Muscle of leg (tissue), 11 donors: ENCODE measurements around the gene IGLL5. TPM values are rescaled to one million over a fixed set of nuclear protein-coding genes. Genes with fewer than 3 reads are reported as not detected.

Experiments
- DNase-seq: peaks from one replicate; pipeline ENCODE4 v3.0.0; 2013
- H3K27ac ChIP-seq: one replicate; pipeline ENCODE4 v1.5.1; 2013; ENCODE audit warnings: mild to moderate bottlenecking, low read length, control low read depth
- H3K27me3 ChIP-seq: one replicate; pipeline ENCODE4 v1.6.1; 2013; ENCODE audit warnings: low read length; ENCODE audit not compliant: control insufficient read depth, insufficient read depth
- H3K36me3 ChIP-seq: one replicate; pipeline ENCODE4 v1.6.1; 2013; ENCODE audit warnings: low read length; ENCODE audit not compliant: control insufficient read depth, insufficient read depth
- H3K4me1 ChIP-seq: one replicate; pipeline ENCODE4 v1.6.1; 2013; ENCODE audit warnings: low read length; ENCODE audit not compliant: control insufficient read depth, insufficient read depth
- H3K4me3 ChIP-seq: one replicate; pipeline ENCODE4 v1.5.1; 2013; ENCODE audit warnings: low read length, control low read depth
- H3K9me3 ChIP-seq: replicated peaks from 2 replicates; pipeline ENCODE4 v1.6.1; 2013; ENCODE audit warnings: low read depth, low read length; ENCODE audit not compliant: control insufficient read depth
- WGBS: methylation state at CpG from one replicate; pipeline ENCODE4 v1.1.5; 2013; ENCODE audit warnings: missing lambda C conversion rate; ENCODE audit not compliant: insufficient coverage; 5-methylcytosine and 5-hydroxymethylcytosine counted together
- polyA plus RNA-seq, 8 donors: library from polyadenylated mRNA; unstranded; fragments of 120-200 nt; gene quantifications; one replicate each; pipeline versions ENCODE4 v1.2.1 to v1.2.3, GENCODE V29; 2013; ENCODE audit warnings: inconsistent platforms in 1 of 8, low replicate concordance in 1 of 8; ENCODE audit not compliant: insufficient read length in 8 of 8, insufficient read depth in 1 of 8
- total RNA-seq: library from RNA; stranded (reverse); fragments of 120-200 nt; gene quantifications from one replicate; pipeline ENCODE4 v1.2.4, GENCODE V29; 2013

The IGLL5 gene
- total and polyA plus RNA-seq, 9 donors: 0.13 to 0.57 (median 0.30) TPM; not detected in 4

- no peak overlapping the region for H3K4me3 ChIP-seq
- no peak for DNase-seq
- WGBS: 69% methylated on average over 2 of the region's 6 CpGs
Measured at GRCh38 chr22:22908941-22909604, 21.5 kb downstream of the IGLL5 start.

GRCh38 chr22:22909605-22910271 is 22.1 kb downstream of the IGLL5 start:
- H3K9me3 ChIP-seq: no peaks in the 10 kb centered on the region
- H3K36me3 ChIP-seq: no peaks in the 10 kb centered on the region
- peaks cover 10% of the 10 kb centered on the region for H3K27me3 ChIP-seq
- no peak overlapping the region for H3K27ac ChIP-seq
- WGBS: 53% methylated on average over 4 of the region's 7 CpGs
- H3K4me1 ChIP-seq: peaks cover 16% of the 10 kb centered on the region
- no peak for DNase-seq
- H3K4me3 ChIP-seq: no peak overlapping the region

More at GRCh38 chr22:22908941-22909604, 21.5 kb downstream of the IGLL5 start:
- Histone ChIP-seq H3K27ac (no peak overlapping the region), H3K4me1 (peaks cover 12% of the 10 kb centered on the region), H3K36me3 (no peaks in the 10 kb centered on the region), H3K27me3 (peaks cover 10% of the 10 kb centered on the region), H3K9me3 (no peaks in the 10 kb centered on the region)

- H3K9me3 ChIP-seq: no peaks in the 10 kb centered on the region
- no peaks in the 10 kb centered on the region for H3K36me3 ChIP-seq
- no peak overlapping the region for H3K4me3 ChIP-seq
- 81% methylated on average over 10 of the region's 15 CpGs for WGBS
- H3K4me1 ChIP-seq: peaks cover 13% of the 10 kb centered on the region
- H3K27ac ChIP-seq: no peak overlapping the region
- peaks cover 10% of the 10 kb centered on the region for H3K27me3 ChIP-seq
- no peak for DNase-seq
Measured at GRCh38 chr22:22910272-22911240, 22.9 kb downstream of the IGLL5 start.

GRCh38 chr22:22911327-22912134 is 23.9 kb downstream of the IGLL5 start:
- H3K9me3 ChIP-seq: no peaks in the 10 kb centered on the region
- no peak overlapping the region for H3K27ac ChIP-seq
- peaks cover 10% of the 10 kb centered on the region for H3K27me3 ChIP-seq
- H3K4me1 ChIP-seq: peaks cover 13% of the 10 kb centered on the region
- DNase-seq: no peak
- H3K36me3 ChIP-seq: no peaks in the 10 kb centered on the region
- WGBS: 80% methylated on average over 13 of the region's 15 CpGs
- H3K4me3 ChIP-seq: no peak overlapping the region

GRCh38 chr22:22912135-22912987 is 24.7 kb downstream of the IGLL5 start:
- WGBS: 66% methylated on average over 4 of the region's 8 CpGs
- peaks cover 13% of the 10 kb centered on the region for H3K4me1 ChIP-seq
- DNase-seq: no peak
- H3K36me3 ChIP-seq: no peaks in the 10 kb centered on the region
- no peaks in the 10 kb centered on the region for H3K9me3 ChIP-seq
- H3K4me3 ChIP-seq: no peak overlapping the region
- peaks cover 10% of the 10 kb centered on the region for H3K27me3 ChIP-seq
- H3K27ac ChIP-seq: no peak overlapping the region

GRCh38 chr22:22912988-22913253 is 25.3 kb downstream of the IGLL5 start:
- 84% methylated on average over 4 of the region's 7 CpGs for WGBS
- Histone ChIP-seq H3K27me3 (peaks cover 8% of the 10 kb centered on the region), H3K4me3 (no peak overlapping the region)

GRCh38 chr22:22913989-22914388 is 26.4 kb downstream of the IGLL5 start:
- H3K4me1 ChIP-seq: peaks cover 13% of the 10 kb centered on the region
- no peak overlapping the region for H3K27ac ChIP-seq
- peak; percentile 12 for DNase-seq
- WGBS: no CpG with 5 or more reads among the region's 5 CpGs
- no peak overlapping the region for H3K4me3 ChIP-seq
- no peaks in the 10 kb centered on the region for H3K9me3 ChIP-seq
- no peaks in the 10 kb centered on the region for H3K36me3 ChIP-seq
- peaks cover 10% of the 10 kb centered on the region for H3K27me3 ChIP-seq

More at GRCh38 chr22:22912988-22913253, 25.3 kb downstream of the IGLL5 start:
- DNase-seq: no peak
- Histone ChIP-seq H3K9me3 (no peaks in the 10 kb centered on the region), H3K4me1 (peaks cover 13% of the 10 kb centered on the region), H3K36me3 (no peaks in the 10 kb centered on the region), H3K27ac (no peak overlapping the region)

GRCh38 chr22:22914726-22915669 is 27.4 kb downstream of the IGLL5 start:
- H3K4me3 ChIP-seq: no peak overlapping the region
- H3K27me3 ChIP-seq: peaks cover 5% of the 10 kb centered on the region
- H3K4me1 ChIP-seq: peaks cover 13% of the 10 kb centered on the region
- no peak overlapping the region for H3K27ac ChIP-seq
- H3K36me3 ChIP-seq: no peaks in the 10 kb centered on the region
- H3K9me3 ChIP-seq: no peaks in the 10 kb centered on the region
- WGBS: 83% methylated on average over 9 of the region's 11 CpGs
- no peak for DNase-seq
